ENCODE data around the gene KLK1.
"Not testable (repeated sequence)": the region's sequence is repeated elsewhere in the genome, so short reads cannot be mapped to it uniquely, and the experiment has no call there.

KLK1 gene

GRCh38 chr19:50791594-50792271 lies 31.9 kb downstream of the KLK1 start:
- DNase-seq = no peak

- no peak for DNase-seq
Measured at GRCh38 chr19:50790922-50791467, 32.6 kb downstream of the KLK1 start.

GRCh38 chr19:50790396-50790795 lies 33.2 kb downstream of the KLK1 start, which contains the start of gene ACP4:
TSS of gene ACP4 (plus strand) at chr19:50790415. CDS start at chr19:50790415, 0 bp downstream.
- no peak for DNase-seq

GRCh38 chr19:50785329-50785728 lies 38.3 kb downstream of the KLK1 start:
- DNase-seq = no peak

GRCh38 chr19:50784710-50785109 lies 38.9 kb downstream of the KLK1 start:
- DNase-seq = no peak

- DNase-seq = not testable (repeated sequence)
Measured at GRCh38 chr19:50783848-50784152, 39.8 kb downstream of the KLK1 start.

GRCh38 chr19:50780753-50781435 lies 42.7 kb downstream of the KLK1 start:
- no peak for DNase-seq

- no peak for DNase-seq
Measured at GRCh38 chr19:50779504-50780457, 43.8 kb downstream of the KLK1 start.

- DNase-seq = no peak
Measured at GRCh38 chr19:50778906-50779430, 44.6 kb downstream of the KLK1 start.

GRCh38 chr19:50777830-50778303 lies 45.7 kb downstream of the KLK1 start:
- DNase-seq = no peak

- DNase-seq = no peak
Measured at GRCh38 chr19:50777261-50777660, 46.3 kb downstream of the KLK1 start.

GRCh38 chr19:50776131-50776530 lies 47.5 kb downstream of the KLK1 start:
- no peak for DNase-seq

- DNase-seq = not testable (repeated sequence)
Measured at GRCh38 chr19:50773454-50773853, 50.1 kb downstream of the KLK1 start.

- not testable (repeated sequence) for DNase-seq
Measured at GRCh38 chr19:50772912-50773311, 50.7 kb downstream of the KLK1 start.

- DNase-seq = no peak
Measured at GRCh38 chr19:50772476-50772875, 51.1 kb downstream of the KLK1 start.

- no peak for DNase-seq
Measured at GRCh38 chr19:50770888-50771287, 52.7 kb downstream of the KLK1 start.

GRCh38 chr19:50770164-50770563 lies 53.4 kb downstream of the KLK1 start, which contains the start of gene GPR32:
TSS of gene GPR32 (plus strand) at chr19:50770464. CDS start at chr19:50770601, 137 bp downstream.
- DNase-seq = not testable (repeated sequence)

Data from activated CD4-positive, alpha-beta T cell treated with anti-CD3 and anti-CD28 coated beads, Interleukin-2, amount 50 U/mL, for 48 hours (primary cell).